ENCODE results near the gene MCF2L2. TPM values are rescaled to one million over a fixed set of nuclear protein-coding genes. Genes with fewer than 3 reads are reported as not detected.

MCF2L2 gene
- total RNA-seq, 4 donors from 2014 or later: 0.61 to 2.9 (median 1.3) TPM

- H3K4me1 ChIP-seq: no peaks in the 10 kb centered on the region
- intact Hi-C loops (cut with DNase I): no loop called here
- H3K9me3 ChIP-seq: no peaks in the 10 kb centered on the region
- H3K27me3 ChIP-seq: no peaks in the 10 kb centered on the region
- no peak for DNase-seq
- no peak overlapping the region for H3K27ac ChIP-seq
- TF ChIP-seq, protein P1, sequence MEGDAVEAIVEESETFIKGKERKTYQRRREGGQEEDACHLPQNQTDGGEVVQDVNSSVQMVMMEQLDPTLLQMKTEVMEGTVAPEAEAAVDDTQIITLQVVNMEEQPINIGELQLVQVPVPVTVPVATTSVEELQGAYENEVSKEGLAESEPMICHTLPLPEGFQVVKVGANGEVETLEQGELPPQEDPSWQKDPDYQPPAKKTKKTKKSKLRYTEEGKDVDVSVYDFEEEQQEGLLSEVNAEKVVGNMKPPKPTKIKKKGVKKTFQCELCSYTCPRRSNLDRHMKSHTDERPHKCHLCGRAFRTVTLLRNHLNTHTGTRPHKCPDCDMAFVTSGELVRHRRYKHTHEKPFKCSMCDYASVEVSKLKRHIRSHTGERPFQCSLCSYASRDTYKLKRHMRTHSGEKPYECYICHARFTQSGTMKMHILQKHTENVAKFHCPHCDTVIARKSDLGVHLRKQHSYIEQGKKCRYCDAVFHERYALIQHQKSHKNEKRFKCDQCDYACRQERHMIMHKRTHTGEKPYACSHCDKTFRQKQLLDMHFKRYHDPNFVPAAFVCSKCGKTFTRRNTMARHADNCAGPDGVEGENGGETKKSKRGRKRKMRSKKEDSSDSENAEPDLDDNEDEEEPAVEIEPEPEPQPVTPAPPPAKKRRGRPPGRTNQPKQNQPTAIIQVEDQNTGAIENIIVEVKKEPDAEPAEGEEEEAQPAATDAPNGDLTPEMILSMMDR (IDR thresholded peaks at IDR 0.05): no peak
- TF ChIP-seq POLR2A (IDR thresholded peaks at IDR 0.05): no peak
- WGBS, 2 donors: 80 to 88% methylated on average over 3 of the region's 3 CpGs
- no peak overlapping the region for H3K4me3 ChIP-seq
- no peaks in the 10 kb centered on the region for H3K36me3 ChIP-seq
These were observed 74.0 kb downstream of the MCF2L2 start for GRCh38 chr3:183354325-183354831.

DNA sequence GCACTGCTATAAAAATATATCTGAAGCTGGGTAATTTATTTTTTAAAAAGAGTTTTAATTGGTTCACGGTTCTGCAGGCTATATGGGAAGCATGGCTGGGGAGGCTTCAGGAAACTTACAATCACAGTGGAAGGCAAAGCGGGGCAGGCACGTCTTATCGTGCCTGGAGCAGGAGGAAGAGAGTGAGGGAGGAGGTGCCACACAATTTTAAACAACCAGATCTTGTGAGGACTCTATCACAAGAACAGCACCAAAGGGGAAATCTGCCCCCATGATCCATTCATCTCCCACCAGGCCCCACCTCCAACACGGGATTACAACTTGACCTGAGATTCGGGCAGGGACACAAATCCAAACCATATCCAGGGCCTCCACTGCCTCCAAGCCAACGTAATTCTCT, 75.0 kb downstream of the MCF2L2 start:
- Histone ChIP-seq H3K4me3 (no peak overlapping the region), H3K9me3 (no peaks in the 10 kb centered on the region), H3K27me3 (no peaks in the 10 kb centered on the region), H3K36me3 (no peaks in the 10 kb centered on the region), H3K4me1 (no peaks in the 10 kb centered on the region), H3K27ac (no peak overlapping the region)
- 80 to 82% methylated on average over 7 of the region's 7 CpGs for WGBS, 2 donors
- intact Hi-C loops (cut with DNase I): no loop called here
- no peak for DNase-seq
- TF ChIP-seq, protein P1 (IDR thresholded peaks at IDR 0.05): no peak
- no peak for TF ChIP-seq POLR2A (IDR thresholded peaks at IDR 0.05)

DNA sequence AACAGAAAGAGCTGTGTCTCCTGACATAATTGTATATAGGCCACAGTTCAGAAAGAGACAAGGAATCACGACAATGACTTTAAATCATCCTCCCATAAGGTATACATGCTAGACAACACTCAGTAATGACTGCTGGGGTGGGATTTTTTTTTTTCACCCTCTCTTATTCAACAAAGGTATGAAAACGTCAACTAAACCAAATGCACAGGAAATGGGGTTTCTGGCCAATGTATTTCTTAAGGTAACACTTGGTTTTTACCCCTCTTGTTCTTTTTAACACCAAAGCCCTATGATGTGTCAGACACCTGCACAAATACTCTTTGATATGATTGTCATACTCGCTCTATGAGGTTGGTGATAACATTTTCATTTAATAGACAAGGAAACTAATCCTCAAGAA, 78.3 kb downstream of the MCF2L2 start:
- Histone ChIP-seq H3K27ac (peak overlapping the region in 1 of 4 donors; percentile 27), H3K4me1 (no peaks in the 10 kb centered on the region), H3K36me3 (no peaks in the 10 kb centered on the region), H3K27me3 (no peaks in the 10 kb centered on the region), H3K9me3 (no peaks in the 10 kb centered on the region), H3K4me3 (no peak overlapping the region)
- TF ChIP-seq, protein P1 (IDR thresholded peaks at IDR 0.05): no peak
- TF ChIP-seq POLR2A (IDR thresholded peaks at IDR 0.05): no peak
- WGBS, 2 donors: 47 to 73% methylated on average over 3 of the region's 3 CpGs
- intact Hi-C loops (cut with DNase I): no loop called here
- DNase-seq: no peak

DNA sequence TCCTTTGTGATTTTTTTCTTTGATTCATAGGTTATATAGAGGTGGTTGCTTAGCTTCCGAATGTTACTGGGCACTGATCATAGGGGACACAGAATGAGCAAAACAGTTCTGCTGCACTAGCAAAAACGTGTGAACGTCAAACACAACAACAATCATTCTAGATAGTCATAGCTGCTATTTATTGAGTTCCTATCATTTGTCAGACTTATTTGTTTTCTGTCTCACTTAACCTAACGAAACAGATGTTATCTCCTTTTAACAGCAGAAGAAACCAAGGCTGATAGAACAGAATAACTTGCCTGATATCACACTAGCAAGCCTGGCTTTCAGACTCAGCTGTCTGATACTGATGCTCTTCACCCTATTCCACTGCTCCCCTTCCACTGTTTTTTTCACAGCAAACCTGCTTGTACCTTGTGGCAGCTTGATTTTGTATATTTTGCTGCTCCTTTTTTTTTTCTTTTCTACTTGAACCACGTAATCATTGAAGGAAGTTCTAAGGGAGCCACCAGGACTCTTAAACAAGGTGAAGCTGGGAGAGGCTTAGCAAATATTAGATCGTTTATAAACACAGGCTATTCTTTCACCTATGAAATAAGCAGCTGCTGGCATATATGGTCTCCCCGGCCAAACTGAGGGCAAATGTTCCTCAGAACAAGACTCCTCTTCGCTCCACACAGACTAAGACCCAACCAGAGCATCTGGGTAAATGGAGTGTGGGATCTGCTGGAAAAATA, 78.8 kb downstream of the MCF2L2 start:
- intact Hi-C loops (cut with DNase I): no loop called here
- Histone ChIP-seq H3K9me3 (no peaks in the 10 kb centered on the region), H3K36me3 (no peaks in the 10 kb centered on the region), H3K27me3 (no peaks in the 10 kb centered on the region), H3K4me3 (no peak overlapping the region), H3K27ac (peak overlapping the region in 1 of 4 donors; percentile 27), H3K4me1 (no peaks in the 10 kb centered on the region)
- no peak for TF ChIP-seq POLR2A (IDR thresholded peaks at IDR 0.05)
- TF ChIP-seq, protein P1 (IDR thresholded peaks at IDR 0.05): no peak
- no peak for DNase-seq
- WGBS, 2 donors: 57 to 67% methylated on average over 8 of the region's 8 CpGs

DNA sequence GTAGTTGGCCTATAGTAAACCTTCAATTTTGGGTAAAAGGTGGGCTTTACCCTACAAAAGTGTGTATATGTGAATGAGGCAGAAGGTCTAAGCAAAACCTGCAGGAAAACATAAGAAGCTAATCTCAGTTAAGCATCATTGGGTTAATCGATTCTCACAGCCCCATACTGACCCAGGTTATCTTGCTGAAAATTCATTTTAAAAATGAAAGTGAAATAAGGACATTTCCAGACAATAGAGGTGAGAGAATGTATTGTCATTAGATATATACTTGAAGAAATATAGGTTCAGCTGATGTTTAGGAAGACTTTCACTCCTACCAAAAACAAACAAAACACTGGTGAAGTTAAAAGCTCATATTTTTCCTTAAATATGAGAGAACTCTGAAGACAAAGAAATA, 85.6 kb downstream of the MCF2L2 start:
- TF ChIP-seq POLR2A (IDR thresholded peaks at IDR 0.05): no peak
- TF ChIP-seq, protein P1 (IDR thresholded peaks at IDR 0.05): no peak
- Histone ChIP-seq H3K27ac (no peak overlapping the region), H3K36me3 (no peaks in the 10 kb centered on the region), H3K4me3 (no peak overlapping the region), H3K27me3 (no peaks in the 10 kb centered on the region), H3K9me3 (no peaks in the 10 kb centered on the region), H3K4me1 (no peaks in the 10 kb centered on the region)
- 60 to 83% methylated on average over 1 of the region's 1 CpG for WGBS, 2 donors
- intact Hi-C loops (cut with DNase I): no loop called here
- no peak for DNase-seq
